Measurements from ENCODE around the gene NXNL1.

Gene NXNL1

DNA sequence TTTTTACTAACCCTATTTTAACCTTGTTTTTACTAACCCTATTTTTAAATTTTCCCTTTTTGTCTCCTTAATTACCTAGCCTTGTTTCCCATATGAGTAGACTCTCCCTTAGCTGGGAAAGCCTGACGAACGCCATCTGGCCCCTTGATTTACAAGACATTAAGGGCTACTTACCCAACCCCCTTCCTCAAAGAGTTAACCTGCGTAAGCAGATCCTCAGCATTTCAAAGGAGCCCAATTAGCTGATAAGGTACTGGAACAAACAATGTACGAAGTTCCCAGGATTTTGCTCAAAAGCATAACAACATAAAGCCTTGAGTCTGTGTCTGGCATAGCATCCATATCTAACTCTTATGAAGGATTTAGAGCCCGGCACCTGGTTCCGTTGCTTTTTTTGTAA, 45.6 kb downstream of the NXNL1 start:
- TF ChIP-seq, protein P1, sequence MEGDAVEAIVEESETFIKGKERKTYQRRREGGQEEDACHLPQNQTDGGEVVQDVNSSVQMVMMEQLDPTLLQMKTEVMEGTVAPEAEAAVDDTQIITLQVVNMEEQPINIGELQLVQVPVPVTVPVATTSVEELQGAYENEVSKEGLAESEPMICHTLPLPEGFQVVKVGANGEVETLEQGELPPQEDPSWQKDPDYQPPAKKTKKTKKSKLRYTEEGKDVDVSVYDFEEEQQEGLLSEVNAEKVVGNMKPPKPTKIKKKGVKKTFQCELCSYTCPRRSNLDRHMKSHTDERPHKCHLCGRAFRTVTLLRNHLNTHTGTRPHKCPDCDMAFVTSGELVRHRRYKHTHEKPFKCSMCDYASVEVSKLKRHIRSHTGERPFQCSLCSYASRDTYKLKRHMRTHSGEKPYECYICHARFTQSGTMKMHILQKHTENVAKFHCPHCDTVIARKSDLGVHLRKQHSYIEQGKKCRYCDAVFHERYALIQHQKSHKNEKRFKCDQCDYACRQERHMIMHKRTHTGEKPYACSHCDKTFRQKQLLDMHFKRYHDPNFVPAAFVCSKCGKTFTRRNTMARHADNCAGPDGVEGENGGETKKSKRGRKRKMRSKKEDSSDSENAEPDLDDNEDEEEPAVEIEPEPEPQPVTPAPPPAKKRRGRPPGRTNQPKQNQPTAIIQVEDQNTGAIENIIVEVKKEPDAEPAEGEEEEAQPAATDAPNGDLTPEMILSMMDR (IDR thresholded peaks at IDR 0.05; ENCODE audit: insufficient read depth, low read length, poor library complexity, severe bottlenecking), result no peak
- no peak for DNase-seq (ENCODE audit: extremely low read depth, insufficient read length)
- Histone ChIP-seq H3K4me3 (replicated peaks; ENCODE audit: low read depth, low read length) (no peak overlapping the region), H3K36me3 (ENCODE audit: control insufficient read depth, insufficient read depth, low read length) (peaks cover 13% of the 10 kb centered on the region), H3K27me3 (replicated peaks; ENCODE audit: control insufficient read depth, insufficient read depth, low read length) (no peaks in the 10 kb centered on the region)

DNA sequence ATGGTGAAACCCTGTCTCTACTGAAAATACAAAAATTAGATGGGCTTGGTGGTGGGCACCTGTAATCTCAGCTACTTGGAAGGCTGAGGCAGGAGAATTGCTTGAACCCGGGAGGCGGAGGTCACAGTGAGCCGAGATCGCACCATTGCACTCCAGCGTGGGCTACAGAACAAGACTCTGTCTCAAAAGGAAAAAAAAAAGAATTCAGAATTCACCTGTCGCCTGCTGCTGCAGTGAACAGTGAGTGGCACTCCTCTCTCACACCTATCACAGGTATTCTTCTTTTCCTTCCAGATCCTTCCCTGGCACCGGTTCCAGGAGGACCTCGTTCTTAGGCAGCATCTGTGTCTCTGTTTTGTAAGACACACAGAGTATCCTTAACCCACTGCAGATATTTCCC, 46.6 kb downstream of the NXNL1 start:
- H3K4me3 ChIP-seq (replicated peaks; ENCODE audit: low read depth, low read length), result no peak overlapping the region
- no peaks in the 10 kb centered on the region for H3K27me3 ChIP-seq (replicated peaks; ENCODE audit: control insufficient read depth, insufficient read depth, low read length)
- H3K36me3 ChIP-seq (ENCODE audit: control insufficient read depth, insufficient read depth, low read length), result peaks cover 13% of the 10 kb centered on the region
- no peak for DNase-seq (ENCODE audit: extremely low read depth, insufficient read length)
- TF ChIP-seq, protein P1 (IDR thresholded peaks at IDR 0.05; ENCODE audit: insufficient read depth, low read length, poor library complexity, severe bottlenecking), result no peak

DNA sequence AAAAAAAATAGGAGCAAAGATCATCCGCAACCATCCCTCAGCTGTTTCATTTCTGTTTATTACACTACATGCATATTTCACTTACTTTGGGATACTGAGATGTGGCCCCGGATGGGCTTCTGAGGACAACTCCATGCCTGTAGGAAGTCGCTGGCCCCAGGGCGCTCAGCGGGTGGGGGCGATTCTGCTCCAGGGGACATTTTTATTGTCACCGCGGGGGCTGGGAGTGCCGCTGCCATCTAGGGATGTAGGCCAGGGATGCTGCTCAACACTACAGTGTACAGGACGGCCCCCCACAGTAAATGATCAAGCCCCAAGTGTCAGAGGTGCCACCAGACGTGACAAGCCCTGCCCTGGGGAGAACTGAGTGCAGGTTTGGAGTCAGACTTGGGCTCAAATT, 48.9 kb downstream of the NXNL1 start:
- Histone ChIP-seq H3K4me3 (replicated peaks; ENCODE audit: low read depth, low read length) (no peak overlapping the region), H3K36me3 (ENCODE audit: control insufficient read depth, insufficient read depth, low read length) (peaks cover 13% of the 10 kb centered on the region), H3K27me3 (replicated peaks; ENCODE audit: control insufficient read depth, insufficient read depth, low read length) (no peaks in the 10 kb centered on the region)
- no peak for DNase-seq (ENCODE audit: extremely low read depth, insufficient read length)
- TF ChIP-seq, protein P1 (IDR thresholded peaks at IDR 0.05; ENCODE audit: insufficient read depth, low read length, poor library complexity, severe bottlenecking), result no peak

- TF ChIP-seq, protein P1 (IDR thresholded peaks at IDR 0.05; ENCODE audit: insufficient read depth, low read length, poor library complexity, severe bottlenecking), result no peak
- no peak for DNase-seq (ENCODE audit: extremely low read depth, insufficient read length)
- Histone ChIP-seq H3K36me3 (ENCODE audit: control insufficient read depth, insufficient read depth, low read length) (peaks cover 13% of the 10 kb centered on the region), H3K27me3 (replicated peaks; ENCODE audit: control insufficient read depth, insufficient read depth, low read length) (no peaks in the 10 kb centered on the region), H3K4me3 (replicated peaks; ENCODE audit: low read depth, low read length) (no peak overlapping the region)
These were observed 50.7 kb downstream of the NXNL1 start for GRCh38 chr19:17409990-17410389.

GRCh38 chr19:17406887-17407196, 53.9 kb downstream of the NXNL1 start:
- no peaks in the 10 kb centered on the region for H3K27me3 ChIP-seq (replicated peaks; ENCODE audit: control insufficient read depth, insufficient read depth, low read length)
- H3K4me3 ChIP-seq (replicated peaks; ENCODE audit: low read depth, low read length), result peak overlapping the region; percentile 98
- TF ChIP-seq, protein P1 (IDR thresholded peaks at IDR 0.05; ENCODE audit: insufficient read depth, low read length, poor library complexity, severe bottlenecking), result no peak
- H3K36me3 ChIP-seq (ENCODE audit: control insufficient read depth, insufficient read depth, low read length), result peaks cover 15% of the 10 kb centered on the region
- no peak for DNase-seq (ENCODE audit: extremely low read depth, insufficient read length)
